Neuron (in vitro differentiated cells): ENCODE measurements around the gene FBXO4.
"Not testable (repeated sequence)": the region's sequence is repeated elsewhere in the genome, so short reads cannot be mapped to it uniquely, and the experiment has no call there.

ENCODE experiments used
- H2AFZ ChIP-seq: one replicate; pipeline ENCODE4 v1.6.1; 2013; ENCODE audit warnings: low read depth, mild to moderate bottlenecking, inconsistent platforms, low read length, moderate library complexity
- H3K27me3 ChIP-seq: one replicate; pipeline ENCODE4 v1.6.1; 2013; ENCODE audit warnings: low read length; ENCODE audit not compliant: insufficient read depth
- H3K36me3 ChIP-seq: one replicate; pipeline ENCODE4 v1.6.1; 2013; ENCODE audit warnings: low read length; ENCODE audit not compliant: insufficient read depth
- H3K4me1 ChIP-seq: one replicate; pipeline ENCODE4 v1.6.1; 2013; ENCODE audit warnings: low read length; ENCODE audit not compliant: insufficient read depth
- H3K4me3 ChIP-seq: 2 replicates; pipeline ENCODE4 v1.5.1; 2013; ENCODE audit warnings: mild to moderate bottlenecking, low read length, moderate library complexity
- H3K9me3 ChIP-seq: one replicate; pipeline ENCODE4 v1.6.1; 2013; ENCODE audit warnings: low read length

FBXO4 gene

DNA sequence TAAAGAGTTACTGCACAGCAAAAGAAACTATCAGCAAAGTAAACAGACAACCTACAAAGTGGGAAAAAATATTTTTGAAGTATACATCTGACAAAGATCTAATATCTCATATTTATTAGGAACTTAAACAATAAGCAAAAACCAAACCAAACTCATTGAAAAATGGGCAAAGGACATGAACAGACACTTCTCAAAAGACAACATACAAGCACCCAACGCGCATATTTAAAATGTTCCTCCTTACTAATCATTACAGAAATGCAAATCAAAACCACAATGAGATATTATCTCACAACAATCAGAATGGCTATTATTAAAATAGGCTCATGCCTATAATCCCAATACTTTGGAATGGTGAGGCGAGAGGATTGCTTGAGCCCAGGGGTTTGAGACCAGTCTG lies 48.0 kb downstream of the FBXO4 start:
- Histone ChIP-seq H3K4me3 (no peak overlapping the region), H3K27me3 (no peaks in the 10 kb centered on the region), H3K36me3 (no peaks in the 10 kb centered on the region), H3K9me3 (no peaks in the 10 kb centered on the region), H2AFZ (no peak overlapping the region), H3K4me1 (no peaks in the 10 kb centered on the region)

DNA sequence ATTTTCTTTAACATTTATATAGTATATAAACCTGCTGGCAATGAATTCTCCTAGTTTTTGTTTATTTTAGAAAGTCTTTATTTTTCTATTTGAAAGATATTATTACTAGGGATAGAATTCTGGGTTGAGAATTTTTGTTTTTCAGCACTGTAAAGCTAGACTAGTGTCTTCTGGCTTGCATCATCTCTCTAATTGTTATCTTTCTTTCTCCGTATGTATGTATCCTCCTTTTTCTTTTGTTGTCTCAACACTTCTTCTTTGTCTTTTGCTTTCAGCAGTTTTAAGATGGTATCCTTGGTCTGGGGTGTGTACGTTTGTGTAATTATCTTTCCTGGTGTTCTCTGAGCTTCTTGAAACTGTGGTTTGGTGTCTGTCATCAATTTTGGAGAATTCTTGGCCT lies 48.8 kb downstream of the FBXO4 start:
- no peak overlapping the region for H3K4me3 ChIP-seq
- H3K27me3 ChIP-seq, result no peaks in the 10 kb centered on the region

DNA sequence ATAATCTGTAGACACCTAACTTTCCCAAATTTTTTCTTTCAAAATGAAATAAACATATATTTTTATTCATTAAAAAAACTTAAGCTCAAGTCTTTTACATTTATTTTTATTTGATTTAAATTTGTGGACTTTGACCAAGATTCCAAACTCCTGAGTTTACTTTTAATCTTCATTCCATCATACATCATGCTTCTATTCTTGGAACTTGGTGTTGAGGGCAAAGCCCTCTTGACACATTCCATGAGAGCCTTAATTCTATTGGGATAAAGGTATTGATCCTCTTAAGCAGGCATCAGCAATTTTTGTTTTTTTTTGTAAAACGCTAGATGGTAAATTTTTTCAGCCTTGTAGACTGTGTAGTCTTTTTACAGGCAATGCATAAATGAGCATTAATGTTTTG lies 53.6 kb downstream of the FBXO4 start:
- no peaks in the 10 kb centered on the region for H3K4me1 ChIP-seq
- H3K9me3 ChIP-seq, result no peaks in the 10 kb centered on the region
- no peaks in the 10 kb centered on the region for H3K27me3 ChIP-seq
- H2AFZ ChIP-seq, result no peak overlapping the region
- no peak overlapping the region for H3K4me3 ChIP-seq
- no peaks in the 10 kb centered on the region for H3K36me3 ChIP-seq

More for the DNA sequence above, 48.8 kb downstream of the FBXO4 start:
- no peaks in the 10 kb centered on the region for H3K9me3 ChIP-seq
- no peaks in the 10 kb centered on the region for H3K36me3 ChIP-seq
- no peak overlapping the region for H2AFZ ChIP-seq
- no peaks in the 10 kb centered on the region for H3K4me1 ChIP-seq

DNA sequence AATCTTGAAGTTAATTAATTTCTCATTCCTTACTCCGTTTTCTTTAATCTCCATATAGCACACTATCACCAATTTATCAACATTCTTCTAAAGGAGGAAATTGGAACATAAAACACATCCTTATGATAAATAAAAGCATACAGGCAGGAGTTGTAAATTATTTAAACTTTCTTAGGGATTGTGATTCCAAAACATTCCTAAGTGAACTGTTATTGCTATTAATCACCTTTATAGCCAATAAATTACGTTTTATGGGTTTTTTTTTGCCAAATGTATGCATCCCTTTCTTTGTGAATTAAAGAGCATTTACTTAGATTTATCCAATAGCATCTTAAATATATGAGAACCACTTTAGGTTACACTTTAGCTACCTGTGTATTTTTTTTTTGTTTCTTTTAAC lies 55.3 kb downstream of the FBXO4 start:
- Histone ChIP-seq H3K4me3 (no peak overlapping the region), H2AFZ (no peak overlapping the region), H3K4me1 (no peaks in the 10 kb centered on the region), H3K27me3 (no peaks in the 10 kb centered on the region), H3K9me3 (no peaks in the 10 kb centered on the region), H3K36me3 (no peaks in the 10 kb centered on the region)

DNA sequence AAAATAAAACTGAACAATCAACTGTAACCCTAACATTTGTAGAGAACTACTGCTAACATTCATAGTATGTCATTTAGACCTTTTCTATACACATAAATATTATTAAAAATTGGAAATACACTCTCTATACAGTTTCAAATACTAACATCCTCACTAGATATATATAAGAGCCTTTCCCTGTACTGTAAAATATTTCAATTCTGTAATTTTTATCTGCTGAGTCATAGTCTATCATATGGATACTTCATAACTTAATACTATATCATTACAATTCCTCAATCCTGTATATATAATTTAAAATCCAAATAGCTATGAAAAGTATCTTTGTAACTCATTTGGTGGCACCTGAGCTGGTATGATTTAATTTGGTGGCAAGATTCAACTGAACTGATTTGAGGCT lies 55.8 kb downstream of the FBXO4 start:
- no peaks in the 10 kb centered on the region for H3K36me3 ChIP-seq
- no peaks in the 10 kb centered on the region for H3K9me3 ChIP-seq
- H2AFZ ChIP-seq, result no peak overlapping the region
- H3K4me3 ChIP-seq, result no peak overlapping the region
- no peaks in the 10 kb centered on the region for H3K4me1 ChIP-seq
- no peaks in the 10 kb centered on the region for H3K27me3 ChIP-seq

DNA sequence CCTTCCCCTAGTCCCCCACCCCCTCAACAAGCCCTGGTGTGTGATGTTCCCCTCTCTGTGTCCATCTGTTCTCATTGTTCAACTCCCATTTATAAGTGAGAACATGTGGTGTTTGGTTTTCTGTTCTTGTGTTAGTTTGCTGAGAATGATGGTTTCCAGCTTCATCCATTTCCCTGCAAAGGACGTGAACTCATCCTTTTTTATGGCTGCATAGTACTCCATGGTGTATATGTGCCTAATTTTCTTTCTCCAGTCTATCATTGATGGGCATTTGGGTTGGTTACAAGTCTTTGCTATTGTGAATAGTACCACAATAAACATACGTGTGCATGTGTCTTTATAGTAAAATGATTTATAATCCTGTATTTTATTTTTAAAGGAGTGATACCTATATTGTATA lies 57.8 kb downstream of the FBXO4 start:
- not testable (repeated sequence) for H3K27me3 ChIP-seq, H3K36me3 ChIP-seq, H2AFZ ChIP-seq, H3K4me1 ChIP-seq, H3K4me3 ChIP-seq, H3K9me3 ChIP-seq

DNA sequence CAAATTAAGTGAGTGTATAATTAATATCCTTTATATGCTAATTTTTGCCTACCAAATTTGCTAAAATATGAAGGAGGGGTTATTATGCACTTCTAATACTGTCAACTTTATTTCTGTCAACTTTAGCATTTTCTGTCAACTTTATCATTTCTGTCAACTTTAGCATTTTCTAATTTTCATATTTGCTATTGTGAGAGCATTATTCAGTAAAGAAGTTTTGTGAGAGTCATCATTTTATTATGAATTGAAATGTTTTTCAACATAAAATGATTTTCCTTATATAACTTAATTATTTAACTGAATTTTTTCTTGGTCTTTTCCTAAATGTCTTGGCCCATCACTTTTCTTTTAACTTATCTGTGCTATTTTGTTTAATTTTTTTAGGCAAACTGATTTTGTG lies 58.2 kb downstream of the FBXO4 start:
- Histone ChIP-seq H3K9me3 (no peaks in the 10 kb centered on the region), H3K36me3 (no peaks in the 10 kb centered on the region), H3K27me3 (no peaks in the 10 kb centered on the region), H3K4me3 (no peak overlapping the region), H2AFZ (no peak overlapping the region), H3K4me1 (no peaks in the 10 kb centered on the region)

DNA sequence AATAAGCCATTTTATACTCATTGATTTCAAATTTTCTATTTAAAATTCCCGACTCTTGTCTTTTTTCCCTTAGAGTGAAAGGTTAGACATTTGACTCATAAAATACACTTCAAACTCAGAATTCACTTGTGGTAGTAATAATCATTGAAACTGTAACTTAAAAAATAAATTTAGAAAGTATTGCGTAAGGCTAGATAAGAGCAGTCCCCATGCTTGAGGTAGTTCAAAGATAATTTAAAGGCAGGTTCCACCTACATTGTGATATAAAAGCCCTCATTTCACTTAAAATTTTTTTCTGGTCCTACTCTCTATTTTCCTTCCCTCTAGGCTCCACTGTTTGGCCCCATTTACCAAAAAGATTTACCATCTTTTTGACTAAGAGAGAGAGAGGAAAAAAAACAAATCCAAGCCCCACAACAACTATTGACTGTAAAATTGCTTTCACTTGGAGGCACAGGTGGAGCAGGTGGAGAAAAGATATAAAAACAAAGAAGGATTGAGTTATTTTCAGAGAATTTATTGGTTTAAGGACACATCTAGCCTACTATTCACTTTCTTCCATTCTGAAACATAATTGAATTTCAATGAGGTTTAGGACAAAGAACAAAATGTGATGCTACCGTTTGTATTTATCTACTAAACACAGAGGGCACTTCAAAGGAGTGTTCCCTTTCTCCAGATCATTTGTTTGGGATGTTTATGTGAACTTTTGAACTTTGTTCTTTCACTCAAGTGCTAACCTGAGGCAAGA lies 61.0 kb downstream of the FBXO4 start:
- Histone ChIP-seq H3K9me3 (no peaks in the 10 kb centered on the region), H3K4me1 (no peaks in the 10 kb centered on the region), H3K27me3 (no peaks in the 10 kb centered on the region), H3K4me3 (no peak overlapping the region), H3K36me3 (no peaks in the 10 kb centered on the region), H2AFZ (no peak overlapping the region)
